Astrocyte of the spinal cord (primary cell): ENCODE data around the gene TESK2.
"Not testable (repeated sequence)": the region's sequence is repeated elsewhere in the genome, so short reads cannot be mapped to it uniquely, and the experiment has no call there.

ENCODE experiments used
- DNase-seq: peaks from one replicate; pipeline ENCODE4 v3.0.0; 2011; ENCODE audit warnings: low read depth, low spot score
- H3K4me3 ChIP-seq: 2 replicates; pipeline ENCODE4 v1.5.1; 2011; ENCODE audit warnings: low read depth, mild to moderate bottlenecking, low read length, moderate library complexity
- CTCF ChIP-seq: IDR thresholded peaks from 2 replicates; pipeline ENCODE4 v1.5.1; 2012; ENCODE audit warnings: low read depth, mild to moderate bottlenecking, low read length, inconsistent platforms
- in situ Hi-C: cut with HindIII; loops from 2 replicates; pipeline ENCODE4 v1.10.0; 2017; ENCODE audit warnings: low sequenced_read_pairs

TESK2 gene

GRCh38 chr1:45526135-45526644, 35.2 kb upstream of the TESK2 start:
- DNase-seq, result no peak
- TF ChIP-seq CTCF, result no peak
- in situ Hi-C loops, result no loop called here
- H3K4me3 ChIP-seq, result no peak overlapping the region

DNA sequence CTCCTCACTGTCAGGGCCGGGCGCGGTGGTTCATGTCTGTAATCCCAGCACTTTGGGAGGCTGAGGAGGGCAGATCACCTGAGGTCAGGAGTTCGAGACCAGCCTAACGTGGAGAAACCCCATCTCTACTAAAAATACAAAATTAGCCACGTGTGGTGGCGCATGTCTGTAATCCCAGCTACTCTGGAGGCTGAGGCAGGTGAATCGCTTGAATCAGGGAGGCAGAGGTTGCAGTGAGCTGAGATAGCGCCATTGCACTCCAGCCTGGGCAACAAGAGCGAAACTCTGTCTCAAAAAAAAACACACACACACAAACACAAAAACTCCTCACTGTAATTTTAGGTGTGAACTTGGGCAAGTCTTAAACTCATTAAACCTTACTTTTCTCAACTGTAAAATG, 33.0 kb upstream of the TESK2 start:
- in situ Hi-C loops, DNase-seq, H3K4me3 ChIP-seq: not testable (repeated sequence)

DNA sequence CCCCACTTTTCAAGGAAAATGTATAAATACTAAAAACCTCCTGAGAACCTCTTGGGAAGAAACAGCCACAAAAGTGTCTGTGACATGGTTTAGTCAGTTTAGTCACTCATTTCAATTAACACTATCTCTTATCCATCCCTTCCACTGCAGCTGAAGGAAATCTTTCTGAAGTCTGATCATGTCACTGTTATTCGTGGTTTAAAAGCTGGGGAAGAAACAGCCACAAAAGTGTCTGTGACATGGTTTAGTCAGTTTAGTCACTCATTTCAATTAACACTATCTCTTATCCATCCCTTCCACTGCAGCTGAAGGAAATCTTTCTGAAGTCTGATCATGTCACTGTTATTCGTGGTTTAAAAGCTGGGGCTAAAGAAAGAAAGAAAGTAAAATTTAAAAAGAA, 32.6 kb upstream of the TESK2 start:
- DNase-seq, H3K4me3 ChIP-seq, in situ Hi-C loops: not testable (repeated sequence)

GRCh38 chr1:45522324-45523104, 31.6 kb upstream of the TESK2 start:
- in situ Hi-C loops, result no loop called here
- peak; percentile 66 for DNase-seq
- H3K4me3 ChIP-seq, result peak overlapping the region; percentile 98
- no peak for TF ChIP-seq CTCF

GRCh38 chr1:45521413-45522323, 30.7 kb upstream of the TESK2 start, which contains the start of gene PRDX1:
Gene PRDX1 (minus strand): TSS chr1:45521884. CDS start chr1:45519043, 2,841 bp downstream.
- TF ChIP-seq CTCF, result peak; percentile 2
- DNase-seq, result peak; percentile 96
- peak within 1 kb of the TSS; percentile 98 for H3K4me3 ChIP-seq
- in situ Hi-C loops, result no loop called here

- in situ Hi-C loops, DNase-seq: not testable (repeated sequence)
- H3K4me3 ChIP-seq, result peak overlapping the region; percentile 16
Observed at GRCh38 chr1:45519774-45520173, 28.8 kb upstream of the TESK2 start.

- TF ChIP-seq CTCF, result no peak
- DNase-seq, result no peak
- in situ Hi-C loops, result no loop called here
- H3K4me3 ChIP-seq, result peak overlapping the region; percentile 16
Observed at GRCh38 chr1:45518910-45519309, 27.9 kb upstream of the TESK2 start.

- H3K4me3 ChIP-seq, DNase-seq, in situ Hi-C loops: not testable (repeated sequence)
Observed at GRCh38 chr1:45518366-45518765, 27.4 kb upstream of the TESK2 start.
